Endothelial cell (in vitro differentiated cells): ENCODE results near the gene SERPINB1. TPM values are rescaled to one million over a fixed set of nuclear protein-coding genes. Genes with fewer than 3 reads are reported as not detected.

Experiments used
- DNase-seq: peaks from one replicate; pipeline ENCODE4 v3.0.0; 2021; ENCODE audit warnings: low spot score
- H3K27ac Mint-ChIP-seq: one replicate; pipeline ENCODE4 v1.8.0; 2021; ENCODE audit warnings: mixed read lengths, inconsistent platforms; ENCODE audit not compliant: unreplicated experiment
- H3K27me3 Mint-ChIP-seq: one replicate; pipeline ENCODE4 v1.8.0; 2021; ENCODE audit warnings: mild to moderate bottlenecking, moderate library complexity, mixed read lengths, inconsistent platforms; ENCODE audit not compliant: unreplicated experiment
- H3K36me3 Mint-ChIP-seq: one replicate; pipeline ENCODE4 v1.8.0; 2021; ENCODE audit warnings: mild to moderate bottlenecking, low read depth, mixed read lengths, inconsistent platforms; ENCODE audit not compliant: unreplicated experiment
- H3K4me1 Mint-ChIP-seq: one replicate; pipeline ENCODE4 v1.8.0; 2021; ENCODE audit warnings: mild to moderate bottlenecking, mixed read lengths, inconsistent platforms; ENCODE audit not compliant: unreplicated experiment
- H3K4me3 Mint-ChIP-seq: one replicate; pipeline ENCODE4 v1.8.0; 2021; ENCODE audit warnings: mild to moderate bottlenecking, mixed read lengths, inconsistent platforms; ENCODE audit not compliant: unreplicated experiment
- H3K9me3 Mint-ChIP-seq: one replicate; pipeline ENCODE4 v1.8.0; 2021; ENCODE audit warnings: mixed read lengths, inconsistent platforms; ENCODE audit not compliant: unreplicated experiment
- total RNA-seq: library from RNA; stranded (reverse); fragmentation: NEBNext Ultra II Directional; extraction: Animal tissue kit (Norgen Biotek cat#: 25700); gene quantifications from one replicate; pipeline ENCODE4 v1.2.1, GENCODE V29; 2021; ENCODE audit not compliant: unreplicated experiment
- TF ChIP-seq, protein P1 (sequence below): fragments of 200-600 bp; sonication (generic); IDR thresholded peaks from one replicate; pipeline ENCODE4 v1.5.0; 2021; ENCODE audit warnings: antibody characterized with exemption; ENCODE audit not compliant: unreplicated experiment

The SERPINB1 gene
- total RNA-seq, 1 donor from 2014 or later = 16.6 TPM

DNA sequence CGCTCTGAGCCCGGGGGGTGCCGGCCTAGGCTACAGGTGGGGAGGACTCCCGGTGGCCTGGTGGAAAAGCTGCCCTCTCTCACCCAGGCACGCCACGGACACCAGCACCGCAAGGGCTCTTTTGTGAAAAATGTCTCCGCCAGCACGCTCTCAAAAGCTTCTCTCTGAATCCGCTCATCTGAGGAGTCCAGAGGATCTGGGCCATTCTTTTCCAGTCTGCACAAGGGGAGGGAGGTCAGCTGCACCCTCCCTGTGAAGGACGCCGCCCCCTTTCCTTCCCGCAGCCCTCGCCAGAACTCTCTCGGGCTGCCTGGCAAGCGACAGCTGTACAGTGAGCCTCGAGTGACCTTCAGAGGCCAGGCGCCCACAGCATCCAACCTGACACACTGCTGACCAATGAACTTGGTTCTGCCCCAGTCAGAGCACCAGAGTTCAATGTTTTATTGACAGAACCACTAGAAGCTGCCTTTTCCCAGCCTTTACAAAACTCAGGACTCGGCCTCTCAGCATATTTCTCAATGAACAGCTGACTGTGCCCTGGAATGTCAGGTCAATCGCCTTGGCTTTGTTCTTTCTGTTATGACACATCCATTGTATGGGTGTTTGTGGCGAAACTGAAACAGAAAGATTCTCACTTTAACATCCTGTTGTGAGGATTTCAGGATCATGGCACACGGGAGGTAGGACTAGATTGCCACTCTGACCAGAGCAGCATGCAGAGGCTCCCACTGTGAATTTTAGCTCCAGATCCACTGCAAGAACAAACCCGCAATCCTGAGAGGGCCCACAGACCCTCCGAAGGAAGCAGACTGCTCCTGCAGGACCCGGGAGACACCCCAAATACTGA lies 34.8 kb upstream of the SERPINB1 start:
- Mint-ChIP-seq H3K9me3 (no peaks in the 10 kb centered on the region), H3K4me1 (peaks cover 61% of the 10 kb centered on the region), H3K36me3 (peaks cover 10% of the 10 kb centered on the region), H3K27ac (peak overlapping the region; percentile 95), H3K4me3 (peak overlapping the region; percentile 92), H3K27me3 (peaks cover 9% of the 10 kb centered on the region)
- TF ChIP-seq, protein P1, sequence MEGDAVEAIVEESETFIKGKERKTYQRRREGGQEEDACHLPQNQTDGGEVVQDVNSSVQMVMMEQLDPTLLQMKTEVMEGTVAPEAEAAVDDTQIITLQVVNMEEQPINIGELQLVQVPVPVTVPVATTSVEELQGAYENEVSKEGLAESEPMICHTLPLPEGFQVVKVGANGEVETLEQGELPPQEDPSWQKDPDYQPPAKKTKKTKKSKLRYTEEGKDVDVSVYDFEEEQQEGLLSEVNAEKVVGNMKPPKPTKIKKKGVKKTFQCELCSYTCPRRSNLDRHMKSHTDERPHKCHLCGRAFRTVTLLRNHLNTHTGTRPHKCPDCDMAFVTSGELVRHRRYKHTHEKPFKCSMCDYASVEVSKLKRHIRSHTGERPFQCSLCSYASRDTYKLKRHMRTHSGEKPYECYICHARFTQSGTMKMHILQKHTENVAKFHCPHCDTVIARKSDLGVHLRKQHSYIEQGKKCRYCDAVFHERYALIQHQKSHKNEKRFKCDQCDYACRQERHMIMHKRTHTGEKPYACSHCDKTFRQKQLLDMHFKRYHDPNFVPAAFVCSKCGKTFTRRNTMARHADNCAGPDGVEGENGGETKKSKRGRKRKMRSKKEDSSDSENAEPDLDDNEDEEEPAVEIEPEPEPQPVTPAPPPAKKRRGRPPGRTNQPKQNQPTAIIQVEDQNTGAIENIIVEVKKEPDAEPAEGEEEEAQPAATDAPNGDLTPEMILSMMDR = no peak
- DNase-seq = peak; percentile 53

DNA sequence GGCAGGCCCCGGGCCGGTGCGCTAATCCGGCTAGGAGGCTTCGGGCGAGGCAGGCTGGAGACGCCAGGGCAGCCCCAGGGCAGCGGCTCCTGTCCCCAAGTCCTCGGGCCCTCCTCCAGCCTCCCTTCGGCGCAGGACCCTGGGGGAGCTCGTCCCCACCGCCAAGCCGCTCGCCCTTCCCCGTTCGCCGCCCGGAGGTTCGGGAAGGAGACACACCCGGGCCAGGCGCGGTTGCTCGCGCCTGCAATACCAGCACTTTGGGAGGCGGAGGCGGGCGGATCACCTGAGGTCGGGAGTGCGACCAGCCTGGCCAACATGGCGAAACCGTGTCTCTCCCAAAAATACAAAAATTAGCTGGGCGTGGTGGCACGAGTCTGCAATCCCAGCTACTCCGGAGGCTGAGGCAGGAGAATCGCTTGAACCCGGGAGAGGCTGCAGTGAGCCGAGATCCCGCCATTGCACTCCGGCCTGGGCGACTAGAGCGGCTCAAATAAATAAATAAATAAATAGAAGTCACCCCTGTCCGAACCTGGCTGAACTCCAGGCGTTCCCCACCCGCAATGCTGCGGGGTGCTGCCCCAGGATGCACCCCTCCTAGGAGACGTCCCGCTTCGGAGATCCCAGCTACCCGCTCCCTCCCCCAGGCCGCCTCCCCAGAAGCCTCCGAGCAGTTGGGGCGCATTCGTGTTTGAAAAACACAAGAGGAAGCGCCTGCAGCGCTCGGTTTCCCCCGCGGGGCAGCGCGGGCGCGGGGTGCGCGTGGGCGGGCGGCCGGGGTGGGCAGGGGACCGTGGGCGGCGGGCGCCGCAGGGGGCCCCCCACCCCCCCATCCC lies 33.9 kb upstream of the SERPINB1 start:
- no peaks in the 10 kb centered on the region for H3K9me3 Mint-ChIP-seq
- H3K27me3 Mint-ChIP-seq = peaks cover 9% of the 10 kb centered on the region
- peak overlapping the region; percentile 89 for H3K4me3 Mint-ChIP-seq
- peaks cover 63% of the 10 kb centered on the region for H3K4me1 Mint-ChIP-seq
- peaks cover 10% of the 10 kb centered on the region for H3K36me3 Mint-ChIP-seq
- peak; percentile 44 for DNase-seq
- H3K27ac Mint-ChIP-seq = peak overlapping the region; percentile 24
- TF ChIP-seq, protein P1 = no peak

DNA sequence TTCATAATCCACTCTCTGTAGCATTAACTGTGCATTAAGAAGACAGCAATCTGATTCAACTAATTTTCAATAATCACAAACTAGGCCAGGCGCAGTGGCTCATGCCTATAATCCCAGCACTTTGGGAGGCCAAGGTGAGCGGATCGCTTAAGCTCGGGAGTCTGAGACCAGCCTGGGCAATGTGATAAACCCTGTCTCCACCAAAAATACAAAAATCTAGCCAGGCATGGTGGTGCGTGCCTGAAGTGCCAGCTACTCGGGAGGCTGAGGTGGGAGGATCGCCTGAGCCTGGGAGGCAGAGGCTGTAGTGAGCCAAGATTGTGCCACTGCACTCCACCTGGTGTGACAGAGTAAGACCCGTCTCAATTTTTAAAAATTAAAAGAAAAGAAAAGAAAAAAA lies 32.0 kb upstream of the SERPINB1 start:
- Mint-ChIP-seq H3K4me1 (peaks cover 54% of the 10 kb centered on the region), H3K36me3 (peaks cover 10% of the 10 kb centered on the region)

DNA sequence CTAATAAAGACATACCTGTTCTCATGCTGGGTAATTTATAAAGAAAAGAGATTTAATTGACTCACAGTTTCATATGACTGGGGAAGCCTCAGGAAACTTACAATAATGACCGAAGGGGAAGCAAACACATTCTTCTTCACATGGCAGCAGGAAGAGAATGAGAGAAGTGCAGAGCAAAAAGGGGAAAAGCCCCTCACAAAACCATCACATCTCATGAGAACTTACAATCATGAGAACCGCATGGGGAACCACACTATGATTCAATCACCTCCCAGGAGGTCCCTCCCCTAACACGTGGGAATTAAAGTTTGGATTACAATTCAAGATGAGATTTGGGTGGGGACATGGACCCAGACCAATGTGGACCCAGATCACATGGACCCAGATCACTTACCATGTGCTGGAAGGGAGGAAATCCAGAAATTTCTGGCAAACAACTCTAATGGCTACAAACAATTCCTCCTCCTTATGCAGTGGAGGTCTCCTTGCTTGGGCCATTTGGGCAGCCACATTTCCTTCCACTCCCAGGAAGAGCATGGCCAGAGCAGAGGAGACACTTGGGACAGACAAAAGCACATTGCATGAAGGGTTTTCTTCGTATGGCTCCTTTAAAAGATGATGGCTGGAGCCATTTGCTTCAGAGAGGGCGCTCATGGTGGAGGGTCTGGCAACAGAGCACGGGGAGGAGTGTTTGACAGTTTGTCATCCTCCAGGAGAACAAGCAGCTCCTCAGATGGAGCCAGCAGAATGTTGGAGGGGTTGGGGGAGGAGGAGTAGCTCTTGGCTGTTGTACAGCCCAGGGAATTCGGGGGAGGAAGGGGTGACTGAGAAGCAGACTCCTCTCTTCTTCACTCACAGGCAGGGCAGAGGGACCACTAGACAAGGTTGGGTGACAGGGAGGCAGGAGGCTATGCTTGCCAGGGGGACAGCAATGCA lies 31.0 kb upstream of the SERPINB1 start:
- DNase-seq = no peak
- Mint-ChIP-seq H3K36me3 (peaks cover 10% of the 10 kb centered on the region), H3K4me3 (no peak overlapping the region), H3K27me3 (peaks cover 5% of the 10 kb centered on the region), H3K27ac (no peak overlapping the region), H3K4me1 (peaks cover 44% of the 10 kb centered on the region), H3K9me3 (no peaks in the 10 kb centered on the region)
- TF ChIP-seq, protein P1 = no peak

More for the DNA sequence above, 32.0 kb upstream of the SERPINB1 start:
- TF ChIP-seq, protein P1 = no peak
- peak overlapping the region; percentile 41 for H3K27ac Mint-ChIP-seq
- no peak overlapping the region for H3K4me3 Mint-ChIP-seq
- H3K27me3 Mint-ChIP-seq = peaks cover 9% of the 10 kb centered on the region
- no peaks in the 10 kb centered on the region for H3K9me3 Mint-ChIP-seq
- no peak for DNase-seq
